Gastrocnemius medialis (tissue), 4 donors: ENCODE data around the gene SORT1.

Experiments used
- POLR2A ChIP-seq, 2 donors: fragments of 450-650 bp; IDR thresholded peaks; one replicate each; pipeline ENCODE4 v1.6.1; 2017; ENCODE audit warnings: antibody characterized with exemption in 2 of 2, mild to moderate bottlenecking in 2 of 2, moderate library complexity in 2 of 2
- TF ChIP-seq, protein P1 (sequence below), 5 experiments: fragments of 450-650 bp in 3 of 5; fragments of 200-600 bp in 2 of 5; sonication (generic) in 2 of 5; IDR thresholded peaks in 4 of 5; conservative IDR thresholded peaks in 1 of 5; 1 replicate in 4 of 5; 2 replicates in 1 of 5; pipeline ENCODE4 v1.5.1; 2016 to 2019; ENCODE audit warnings: antibody characterized with exemption in 5 of 5, mild to moderate bottlenecking in 3 of 5, moderate library complexity in 3 of 5

DNA sequence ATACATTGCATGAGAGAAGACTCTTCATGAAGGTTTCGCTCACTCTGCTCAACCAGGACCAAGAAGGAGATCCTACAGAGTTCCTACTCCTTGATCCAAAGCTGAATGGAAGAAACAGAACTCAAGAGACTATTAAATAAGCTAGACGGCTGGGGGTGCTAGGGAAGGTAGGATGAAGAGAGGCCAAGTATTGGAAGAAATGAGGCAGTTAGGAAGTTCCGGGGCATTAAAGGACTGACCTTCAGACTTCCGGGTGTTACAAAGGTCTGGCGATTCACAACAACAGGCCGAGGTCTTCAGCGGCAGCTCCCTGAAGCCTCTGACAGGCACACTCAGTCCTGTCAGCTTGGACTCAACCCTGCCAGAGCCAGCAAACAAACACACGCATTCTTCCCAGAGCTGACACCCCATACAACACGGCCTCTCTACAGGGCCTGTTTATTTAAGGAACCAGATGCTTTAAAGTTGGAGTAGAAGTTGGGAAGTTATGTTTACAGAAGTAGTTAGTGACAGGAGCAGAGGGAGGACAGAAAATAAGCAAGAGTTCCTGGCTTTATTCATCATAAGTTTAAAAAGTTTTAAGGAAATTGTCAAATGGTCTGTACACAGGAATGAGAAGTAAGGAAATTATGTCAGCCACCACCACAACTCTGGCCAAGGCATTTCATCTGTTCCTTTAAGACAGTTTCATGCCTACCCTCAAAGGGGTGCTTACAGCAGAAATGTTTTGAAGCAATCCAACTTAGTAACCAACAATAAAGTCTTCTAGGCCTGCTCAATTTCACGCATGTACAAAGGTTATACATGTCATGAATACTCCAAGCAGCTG lies 4.7 kb downstream of the SORT1 start:
- TF ChIP-seq, protein P1, sequence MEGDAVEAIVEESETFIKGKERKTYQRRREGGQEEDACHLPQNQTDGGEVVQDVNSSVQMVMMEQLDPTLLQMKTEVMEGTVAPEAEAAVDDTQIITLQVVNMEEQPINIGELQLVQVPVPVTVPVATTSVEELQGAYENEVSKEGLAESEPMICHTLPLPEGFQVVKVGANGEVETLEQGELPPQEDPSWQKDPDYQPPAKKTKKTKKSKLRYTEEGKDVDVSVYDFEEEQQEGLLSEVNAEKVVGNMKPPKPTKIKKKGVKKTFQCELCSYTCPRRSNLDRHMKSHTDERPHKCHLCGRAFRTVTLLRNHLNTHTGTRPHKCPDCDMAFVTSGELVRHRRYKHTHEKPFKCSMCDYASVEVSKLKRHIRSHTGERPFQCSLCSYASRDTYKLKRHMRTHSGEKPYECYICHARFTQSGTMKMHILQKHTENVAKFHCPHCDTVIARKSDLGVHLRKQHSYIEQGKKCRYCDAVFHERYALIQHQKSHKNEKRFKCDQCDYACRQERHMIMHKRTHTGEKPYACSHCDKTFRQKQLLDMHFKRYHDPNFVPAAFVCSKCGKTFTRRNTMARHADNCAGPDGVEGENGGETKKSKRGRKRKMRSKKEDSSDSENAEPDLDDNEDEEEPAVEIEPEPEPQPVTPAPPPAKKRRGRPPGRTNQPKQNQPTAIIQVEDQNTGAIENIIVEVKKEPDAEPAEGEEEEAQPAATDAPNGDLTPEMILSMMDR (IDR thresholded peaks at IDR 0.05 in 4 of 5, conservative IDR thresholded peaks at IDR 0.05 in 1 of 5) = no peak
- TF ChIP-seq POLR2A (IDR thresholded peaks at IDR 0.05) = peak; percentile 57 to 84
